Osteocyte (in vitro differentiated cells): ENCODE measurements around the gene FAM110A. TPM values are rescaled to one million over a fixed set of nuclear protein-coding genes. Genes with fewer than 3 reads are reported as not detected.
A peak's percentile ranks its signal among the peaks of the same experiment; 100 is the strongest.

Experiments
- DNase-seq: peaks from one replicate; pipeline ENCODE4 v3.0.0; 2021; ENCODE audit warnings: mixed read lengths; ENCODE audit not compliant: unreplicated experiment; ENCODE audit errors: extremely low spot score
- H3K27ac Mint-ChIP-seq: one replicate; pipeline ENCODE4 v1.8.0; 2021; ENCODE audit warnings: mild to moderate bottlenecking, mixed read lengths; ENCODE audit not compliant: unreplicated experiment
- H3K27me3 Mint-ChIP-seq: one replicate; pipeline ENCODE4 v1.8.0; 2021; ENCODE audit warnings: mixed read lengths; ENCODE audit not compliant: unreplicated experiment
- H3K36me3 Mint-ChIP-seq: one replicate; pipeline ENCODE4 v1.8.0; 2021; ENCODE audit warnings: mixed read lengths; ENCODE audit not compliant: unreplicated experiment
- H3K4me1 Mint-ChIP-seq: one replicate; pipeline ENCODE4 v1.8.0; 2021; ENCODE audit warnings: mixed read lengths; ENCODE audit not compliant: unreplicated experiment
- H3K4me3 Mint-ChIP-seq: one replicate; pipeline ENCODE4 v1.8.0; 2021; ENCODE audit warnings: mild to moderate bottlenecking, moderate library complexity, mixed read lengths; ENCODE audit not compliant: unreplicated experiment
- H3K9me3 Mint-ChIP-seq: one replicate; pipeline ENCODE4 v1.8.0; 2021; ENCODE audit warnings: mixed read lengths; ENCODE audit not compliant: unreplicated experiment
- total RNA-seq: library from RNA; stranded (reverse); gene quantifications from 2 replicates; pipeline ENCODE4 v1.2.1, GENCODE V29; 2021
- TF ChIP-seq, protein P1 (sequence below): fragments of 200-600 bp; sonication (generic); IDR thresholded peaks from 2 replicates; pipeline ENCODE4 v1.5.0; 2021; ENCODE audit warnings: antibody characterized with exemption, mild to moderate bottlenecking, moderate library complexity

Gene FAM110A
- total RNA-seq, 1 donor from 2014 or later, result 2.7 TPM

DNA sequence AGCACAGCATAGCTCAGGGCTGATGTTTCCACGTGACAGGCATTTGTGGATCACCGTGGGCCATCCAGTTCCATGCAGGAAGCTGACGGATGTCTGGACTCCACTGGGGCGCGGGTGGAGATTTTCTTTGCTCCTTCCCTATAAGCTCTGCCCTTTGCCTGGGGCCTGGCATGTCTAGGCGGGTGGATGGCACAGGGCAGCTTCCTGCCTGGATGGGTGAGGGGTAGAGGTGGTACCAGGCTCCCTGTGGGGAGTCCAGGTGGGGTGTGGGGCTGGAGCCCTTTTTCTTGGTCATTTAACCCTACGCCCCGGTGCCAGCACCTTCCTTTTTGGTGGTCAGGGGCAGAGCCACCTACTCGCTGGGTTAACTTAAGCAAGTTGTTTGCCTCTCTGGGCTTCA, 10.4 kb downstream of the FAM110A start:
- Mint-ChIP-seq H3K9me3 (no peaks in the 10 kb centered on the region), H3K4me3 (no peak overlapping the region), H3K27me3 (no peaks in the 10 kb centered on the region), H3K27ac (no peak overlapping the region), H3K36me3 (no peaks in the 10 kb centered on the region), H3K4me1 (peaks cover 9% of the 10 kb centered on the region)
- no peak for DNase-seq
- TF ChIP-seq, protein P1, sequence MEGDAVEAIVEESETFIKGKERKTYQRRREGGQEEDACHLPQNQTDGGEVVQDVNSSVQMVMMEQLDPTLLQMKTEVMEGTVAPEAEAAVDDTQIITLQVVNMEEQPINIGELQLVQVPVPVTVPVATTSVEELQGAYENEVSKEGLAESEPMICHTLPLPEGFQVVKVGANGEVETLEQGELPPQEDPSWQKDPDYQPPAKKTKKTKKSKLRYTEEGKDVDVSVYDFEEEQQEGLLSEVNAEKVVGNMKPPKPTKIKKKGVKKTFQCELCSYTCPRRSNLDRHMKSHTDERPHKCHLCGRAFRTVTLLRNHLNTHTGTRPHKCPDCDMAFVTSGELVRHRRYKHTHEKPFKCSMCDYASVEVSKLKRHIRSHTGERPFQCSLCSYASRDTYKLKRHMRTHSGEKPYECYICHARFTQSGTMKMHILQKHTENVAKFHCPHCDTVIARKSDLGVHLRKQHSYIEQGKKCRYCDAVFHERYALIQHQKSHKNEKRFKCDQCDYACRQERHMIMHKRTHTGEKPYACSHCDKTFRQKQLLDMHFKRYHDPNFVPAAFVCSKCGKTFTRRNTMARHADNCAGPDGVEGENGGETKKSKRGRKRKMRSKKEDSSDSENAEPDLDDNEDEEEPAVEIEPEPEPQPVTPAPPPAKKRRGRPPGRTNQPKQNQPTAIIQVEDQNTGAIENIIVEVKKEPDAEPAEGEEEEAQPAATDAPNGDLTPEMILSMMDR, result no peak

DNA sequence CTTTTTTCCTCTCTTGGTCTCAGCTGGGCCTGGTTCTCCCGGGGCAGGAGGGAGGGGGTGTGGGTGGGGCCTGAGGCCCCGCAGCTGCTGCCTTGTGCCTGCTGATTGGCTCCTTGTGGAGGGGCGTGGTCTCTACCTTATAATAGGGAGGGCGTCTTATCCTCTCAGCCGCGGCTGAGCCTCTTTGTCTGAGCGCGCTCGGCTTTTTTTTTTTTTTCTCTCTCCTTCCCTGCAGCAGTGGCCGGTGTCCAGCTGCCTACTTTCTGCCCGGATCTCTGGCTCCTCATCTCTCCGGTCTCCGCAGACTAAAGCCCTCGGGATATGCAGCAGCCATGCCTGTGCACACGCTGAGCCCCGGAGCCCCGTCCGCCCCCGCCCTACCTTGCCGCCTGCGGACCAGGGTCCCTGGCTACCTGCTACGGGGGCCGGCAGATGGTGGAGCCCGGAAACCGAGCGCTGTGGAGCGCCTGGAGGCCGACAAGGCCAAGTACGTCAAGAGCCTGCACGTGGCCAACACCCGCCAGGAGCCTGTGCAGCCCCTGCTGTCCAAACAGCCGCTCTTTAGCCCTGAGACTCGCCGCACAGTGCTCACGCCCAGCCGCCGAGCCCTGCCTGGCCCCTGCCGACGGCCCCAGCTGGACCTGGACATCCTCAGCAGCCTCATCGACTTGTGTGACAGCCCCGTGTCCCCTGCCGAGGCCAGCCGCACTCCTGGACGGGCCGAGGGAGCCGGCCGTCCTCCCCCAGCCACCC, 11.1 kb downstream of the FAM110A start:
- no peak overlapping the region for H3K27ac Mint-ChIP-seq

DNA sequence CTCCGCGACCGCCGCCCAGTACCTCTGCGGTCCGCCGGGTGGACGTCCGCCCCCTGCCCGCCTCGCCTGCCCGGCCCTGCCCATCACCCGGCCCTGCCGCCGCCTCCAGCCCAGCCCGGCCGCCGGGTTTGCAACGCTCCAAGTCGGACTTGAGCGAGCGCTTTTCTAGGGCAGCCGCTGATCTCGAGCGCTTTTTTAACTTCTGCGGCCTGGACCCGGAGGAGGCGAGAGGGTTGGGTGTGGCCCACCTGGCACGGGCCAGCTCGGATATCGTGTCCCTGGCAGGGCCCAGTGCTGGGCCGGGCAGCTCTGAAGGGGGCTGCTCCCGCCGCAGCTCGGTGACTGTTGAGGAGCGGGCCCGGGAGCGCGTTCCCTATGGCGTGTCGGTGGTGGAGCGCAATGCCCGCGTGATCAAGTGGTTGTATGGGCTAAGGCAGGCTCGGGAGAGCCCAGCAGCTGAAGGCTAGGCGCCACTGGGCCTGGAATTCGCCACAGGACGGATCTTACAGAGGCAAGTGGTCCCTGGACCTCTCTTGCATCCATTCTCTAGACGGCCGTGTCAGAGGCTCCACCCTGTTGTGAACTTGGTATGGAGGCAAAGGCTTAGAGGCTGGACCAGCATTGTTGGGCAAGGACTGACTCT, 11.8 kb downstream of the FAM110A start:
- peak overlapping the region; percentile 32 for H3K4me3 Mint-ChIP-seq
- no peaks in the 10 kb centered on the region for H3K27me3 Mint-ChIP-seq
- H3K27ac Mint-ChIP-seq, result no peak overlapping the region
- no peak for DNase-seq
- no peaks in the 10 kb centered on the region for H3K9me3 Mint-ChIP-seq
- H3K4me1 Mint-ChIP-seq, result peaks cover 9% of the 10 kb centered on the region
- TF ChIP-seq, protein P1, result no peak
- H3K36me3 Mint-ChIP-seq, result no peaks in the 10 kb centered on the region

More for the DNA sequence above, 11.1 kb downstream of the FAM110A start:
- Mint-ChIP-seq H3K36me3 (no peaks in the 10 kb centered on the region), H3K4me3 (peak overlapping the region; percentile 81), H3K27me3 (no peaks in the 10 kb centered on the region), H3K9me3 (no peaks in the 10 kb centered on the region), H3K4me1 (peaks cover 9% of the 10 kb centered on the region)
- TF ChIP-seq, protein P1, result no peak
- peak; percentile 90 for DNase-seq

DNA sequence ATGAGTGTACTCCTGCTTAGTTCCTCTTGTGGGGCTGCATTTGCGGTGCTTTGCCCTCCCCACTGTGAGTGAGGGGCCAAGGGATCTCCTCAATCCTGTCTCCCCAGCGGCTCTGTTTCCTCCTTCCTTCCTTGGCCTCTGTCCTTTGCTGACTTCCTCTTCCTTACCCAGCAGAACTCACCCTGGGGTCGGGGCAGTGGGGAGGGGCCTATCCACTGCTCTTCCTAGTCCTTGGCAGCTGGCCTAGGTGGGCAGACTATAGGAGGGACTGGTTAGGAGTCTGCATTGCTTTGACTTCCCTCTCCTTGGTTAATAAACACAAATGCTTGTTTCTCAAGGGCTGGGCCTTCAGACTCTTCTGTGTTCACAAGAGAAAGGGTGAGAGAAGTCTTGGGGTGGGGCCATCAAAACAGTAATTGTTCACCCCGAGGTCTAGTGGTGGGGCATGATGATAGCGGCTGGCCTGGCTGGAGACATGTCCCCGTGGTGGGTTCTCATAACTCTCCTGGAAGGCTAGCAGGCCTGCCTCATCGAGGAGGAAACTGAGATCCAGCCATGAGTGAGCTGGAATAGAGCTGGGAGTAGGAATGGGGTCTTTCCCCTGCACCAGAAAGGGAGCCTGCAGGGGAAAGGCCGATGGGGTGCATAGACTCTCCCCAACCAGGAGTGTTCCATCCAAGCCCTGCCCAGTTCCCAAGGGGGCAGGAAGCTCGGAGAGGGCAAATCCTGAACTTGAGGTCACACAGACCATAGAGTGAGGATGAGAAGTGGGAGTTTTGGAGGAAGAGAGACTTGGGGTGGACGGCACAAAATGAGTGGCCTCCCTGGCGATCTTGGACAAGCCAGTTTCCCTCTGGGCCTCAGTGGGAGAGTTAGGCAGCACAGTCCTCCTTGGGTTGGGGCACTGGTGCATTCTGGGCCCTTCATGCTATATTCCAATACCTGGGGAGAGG, 12.7 kb downstream of the FAM110A start:
- Mint-ChIP-seq H3K4me1 (peaks cover 6% of the 10 kb centered on the region), H3K4me3 (peak overlapping the region; percentile 32), H3K27me3 (no peaks in the 10 kb centered on the region), H3K27ac (no peak overlapping the region), H3K36me3 (no peaks in the 10 kb centered on the region), H3K9me3 (no peaks in the 10 kb centered on the region)
- no peak for DNase-seq
- TF ChIP-seq, protein P1, result no peak
